Mammary epithelial cell (primary cell): ENCODE results near the gene EGR4.

Source experiments
- EZH2 ChIP-seq: IDR thresholded peaks from 2 replicates; pipeline ENCODE4 v1.6.1; 2012; ENCODE audit warnings: low read length, inconsistent platforms, borderline replicate concordance
- TF ChIP-seq, protein P1 (sequence below), 2 donors: IDR thresholded peaks in 1 of 2; conservative IDR thresholded peaks in 1 of 2; 2 replicates each; pipeline ENCODE4 v1.5.1; 2011 to 2012; ENCODE audit warnings: inconsistent platforms in 2 of 2, low read length in 2 of 2, mild to moderate bottlenecking in 2 of 2, control low read depth in 1 of 2, low read depth in 1 of 2; ENCODE audit not compliant: insufficient read depth in 1 of 2; ENCODE audit errors: extremely low read depth in 1 of 2

DNA sequence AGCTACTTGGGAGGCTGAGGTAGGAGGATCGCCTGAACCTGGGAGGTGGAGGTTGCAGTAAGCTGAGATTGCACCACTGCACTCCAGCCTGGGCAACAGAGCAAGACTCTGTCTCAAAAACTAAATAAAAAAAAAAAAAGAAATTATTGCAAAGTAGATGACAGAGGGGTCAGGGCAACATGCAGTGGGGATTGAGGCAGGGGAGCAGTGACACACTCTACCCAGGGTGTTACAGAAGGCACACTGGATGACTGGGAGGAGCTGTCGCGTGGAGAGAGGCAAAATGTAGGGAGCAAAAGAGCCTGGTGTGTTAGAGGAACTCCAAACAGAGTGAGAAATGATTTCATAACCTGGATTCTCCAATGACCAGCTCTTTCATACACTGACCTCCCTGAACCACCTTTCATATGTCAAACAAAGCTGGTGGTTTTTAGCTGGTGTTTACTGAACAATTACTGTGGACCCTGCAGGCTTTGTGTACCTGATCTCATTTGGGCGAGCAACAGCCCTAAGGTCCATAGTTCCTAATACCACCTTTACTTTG, 31.2 kb downstream of the EGR4 start:
- TF ChIP-seq, protein P1, sequence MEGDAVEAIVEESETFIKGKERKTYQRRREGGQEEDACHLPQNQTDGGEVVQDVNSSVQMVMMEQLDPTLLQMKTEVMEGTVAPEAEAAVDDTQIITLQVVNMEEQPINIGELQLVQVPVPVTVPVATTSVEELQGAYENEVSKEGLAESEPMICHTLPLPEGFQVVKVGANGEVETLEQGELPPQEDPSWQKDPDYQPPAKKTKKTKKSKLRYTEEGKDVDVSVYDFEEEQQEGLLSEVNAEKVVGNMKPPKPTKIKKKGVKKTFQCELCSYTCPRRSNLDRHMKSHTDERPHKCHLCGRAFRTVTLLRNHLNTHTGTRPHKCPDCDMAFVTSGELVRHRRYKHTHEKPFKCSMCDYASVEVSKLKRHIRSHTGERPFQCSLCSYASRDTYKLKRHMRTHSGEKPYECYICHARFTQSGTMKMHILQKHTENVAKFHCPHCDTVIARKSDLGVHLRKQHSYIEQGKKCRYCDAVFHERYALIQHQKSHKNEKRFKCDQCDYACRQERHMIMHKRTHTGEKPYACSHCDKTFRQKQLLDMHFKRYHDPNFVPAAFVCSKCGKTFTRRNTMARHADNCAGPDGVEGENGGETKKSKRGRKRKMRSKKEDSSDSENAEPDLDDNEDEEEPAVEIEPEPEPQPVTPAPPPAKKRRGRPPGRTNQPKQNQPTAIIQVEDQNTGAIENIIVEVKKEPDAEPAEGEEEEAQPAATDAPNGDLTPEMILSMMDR (conservative IDR thresholded peaks at IDR 0.05 in 1 of 2, IDR thresholded peaks at IDR 0.05 in 1 of 2; ENCODE audit: extremely low read depth in 1 of 2, insufficient read depth in 1 of 2, low read depth in 1 of 2, low read length in 2 of 2) = no peak
- TF ChIP-seq EZH2 = no peak
